GM21737 (cell line): ENCODE results near the gene SLC25A51.

Source experiments
- ATAC-seq: cut with Tn5 transposase; IDR thresholded peaks from one replicate; pipeline ENCODE4 v1.9.1; 2021; ENCODE audit warnings: mild to moderate bottlenecking, moderate library complexity; ENCODE audit not compliant: unreplicated experiment

SLC25A51 gene

DNA sequence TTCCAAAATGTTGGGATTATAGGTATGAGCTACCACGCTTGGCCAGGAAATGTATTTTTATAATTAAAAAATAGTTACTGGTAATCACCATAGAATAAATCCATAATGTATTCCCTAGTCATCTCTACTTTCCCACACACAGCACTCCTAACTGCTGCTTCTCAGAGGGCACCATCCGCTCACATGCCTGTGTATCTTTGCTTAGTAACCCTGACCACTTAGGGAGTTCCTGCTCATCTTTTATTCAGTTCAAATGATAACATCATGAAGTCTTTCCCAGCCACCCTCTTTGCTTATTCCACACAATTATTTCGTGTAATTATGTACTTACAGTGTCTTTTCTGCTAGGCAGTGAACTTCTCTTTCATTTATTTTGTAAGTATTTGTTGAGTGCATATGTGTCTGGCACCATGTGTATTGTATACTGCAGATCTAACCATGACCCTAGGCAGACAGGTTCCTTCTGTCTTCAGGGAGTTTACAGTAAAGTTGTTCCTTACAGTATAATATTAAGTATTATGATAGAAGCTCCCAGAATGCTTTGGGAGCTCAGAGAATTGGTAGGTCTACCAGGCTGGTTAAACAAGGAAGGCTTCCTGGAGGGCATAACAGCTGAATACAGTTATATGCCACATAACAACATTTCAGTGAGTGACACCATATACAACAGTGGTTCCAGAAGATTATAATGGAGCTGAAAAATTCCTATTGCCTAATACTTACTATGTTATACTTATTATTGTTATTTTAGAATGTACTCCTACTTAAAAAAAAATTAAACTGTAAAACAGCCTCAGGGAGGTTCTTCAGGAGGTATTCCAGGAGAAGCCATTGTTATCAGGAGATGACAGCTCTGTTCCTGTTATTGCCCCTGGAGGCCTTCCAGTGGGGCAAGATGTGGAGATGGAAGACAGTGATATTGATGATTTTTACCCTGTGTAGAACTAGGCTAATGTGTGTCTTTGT is 64.1 kb downstream of the SLC25A51 start:
- no peak for ATAC-seq
